HG03103 (cell line): ENCODE data around the gene TYRO3.
"Not testable (repeated sequence)": the region's sequence is repeated elsewhere in the genome, so short reads cannot be mapped to it uniquely, and the experiment has no call there.

Experiments used
- ATAC-seq: cut with Tn5 transposase; IDR thresholded peaks from one replicate; pipeline ENCODE4 v1.9.1; 2021; ENCODE audit warnings: low read depth; ENCODE audit not compliant: unreplicated experiment

Gene TYRO3

GRCh38 chr15:41553731-41554130 lies 5.3 kb upstream of the TYRO3 start:
- no peak for ATAC-seq

- ATAC-seq = no peak
Measured at GRCh38 chr15:41554343-41554742, 4.7 kb upstream of the TYRO3 start.

GRCh38 chr15:41554915-41555314 lies 4.1 kb upstream of the TYRO3 start:
- ATAC-seq = no peak

GRCh38 chr15:41556677-41557076 lies 2.3 kb upstream of the TYRO3 start:
- no peak for ATAC-seq

GRCh38 chr15:41557673-41558399 lies 1.2 kb upstream of the TYRO3 start:
- no peak for ATAC-seq

- no peak for ATAC-seq
Measured at GRCh38 chr15:41559239-41559782, 299 bp downstream of the TYRO3 start.

GRCh38 chr15:41560572-41560874 lies 1.5 kb downstream of the TYRO3 start:
- ATAC-seq = no peak

GRCh38 chr15:41561104-41561776 lies 2.2 kb downstream of the TYRO3 start:
- no peak for ATAC-seq

GRCh38 chr15:41561777-41562145 lies 2.7 kb downstream of the TYRO3 start:
- ATAC-seq = no peak

GRCh38 chr15:41562244-41562643 lies 3.2 kb downstream of the TYRO3 start:
- no peak for ATAC-seq

GRCh38 chr15:41562784-41563198 lies 3.8 kb downstream of the TYRO3 start:
- no peak for ATAC-seq

GRCh38 chr15:41564286-41564959 lies 5.4 kb downstream of the TYRO3 start:
- ATAC-seq = no peak

- ATAC-seq = no peak
Measured at GRCh38 chr15:41564960-41565502, 6.0 kb downstream of the TYRO3 start.

GRCh38 chr15:41565702-41566101 lies 6.7 kb downstream of the TYRO3 start:
- no peak for ATAC-seq

GRCh38 chr15:41566121-41566885 lies 7.3 kb downstream of the TYRO3 start:
- ATAC-seq = no peak

- no peak for ATAC-seq
Measured at GRCh38 chr15:41567261-41567660, 8.2 kb downstream of the TYRO3 start.

- ATAC-seq = no peak
Measured at GRCh38 chr15:41567862-41568261, 8.8 kb downstream of the TYRO3 start.

- ATAC-seq = no peak
Measured at GRCh38 chr15:41568350-41569017, 9.5 kb downstream of the TYRO3 start.

GRCh38 chr15:41569232-41569631 lies 10.2 kb downstream of the TYRO3 start:
- not testable (repeated sequence) for ATAC-seq

GRCh38 chr15:41570764-41571163 lies 11.8 kb downstream of the TYRO3 start:
- no peak for ATAC-seq
